ENCODE results near the gene VPS36. TPM values are rescaled to one million over a fixed set of nuclear protein-coding genes. Genes with fewer than 3 reads are reported as not detected.

The VPS36 gene
- polyA plus RNA-seq, 1 donor from 2014 or later, result 85.4 TPM

Small RNA genes lying within 50 kb of the gene (small RNA-seq; reads per million reads assigned to genes)
- gene RNY4P24, result 0 to 7.3 (median 0) reads per million in 3 experiments

Other genes starting within 250 kb of the VPS36 start
- 2.3 and 3.8 TPM in 2 replicates for gene THSD1, start 44.5 kb downstream of the VPS36 start, polyA plus RNA-seq
- 15.9 and 19.1 TPM in 2 replicates for gene CKAP2, start 4.8 kb upstream of the VPS36 start, polyA plus RNA-seq
- gene HNRNPA1L2, start 191.8 kb upstream of the VPS36 start, polyA plus RNA-seq, result 20.7 and 21.2 TPM in 2 replicates
- gene SUGT1, start 202.2 kb upstream of the VPS36 start, polyA plus RNA-seq, result 51.1 and 57.5 TPM in 2 replicates